HG02763 (cell line): ENCODE results near the gene EIF2B2.
"Not testable (repeated sequence)": the region's sequence is repeated elsewhere in the genome, so short reads cannot be mapped to it uniquely, and the experiment has no call there.

ENCODE experiments used
- ATAC-seq: cut with Tn5 transposase; IDR thresholded peaks from one replicate; pipeline ENCODE4 v1.9.1; 2021; ENCODE audit warnings: mild to moderate bottlenecking, moderate library complexity; ENCODE audit not compliant: unreplicated experiment

EIF2B2 gene

DNA sequence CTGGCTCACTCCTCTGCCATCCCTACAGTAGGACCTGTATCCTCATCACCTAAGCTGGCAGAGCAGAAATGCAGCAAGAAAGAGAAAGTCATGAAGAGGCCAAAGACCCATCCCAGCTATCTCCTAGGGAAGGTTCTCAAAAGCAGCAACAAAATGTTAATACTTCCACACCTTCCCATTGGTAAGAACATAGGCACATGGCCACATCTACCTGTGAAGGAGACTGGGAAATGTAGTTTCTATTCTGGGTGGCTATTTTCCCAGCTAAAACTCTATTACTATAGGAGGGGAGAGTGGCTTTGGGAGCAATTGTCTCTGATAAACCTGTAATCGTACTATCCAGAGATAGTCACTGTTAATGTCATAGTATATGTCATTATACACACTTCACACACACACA is 13.7 kb upstream of the EIF2B2 start:
- no peak for ATAC-seq

DNA sequence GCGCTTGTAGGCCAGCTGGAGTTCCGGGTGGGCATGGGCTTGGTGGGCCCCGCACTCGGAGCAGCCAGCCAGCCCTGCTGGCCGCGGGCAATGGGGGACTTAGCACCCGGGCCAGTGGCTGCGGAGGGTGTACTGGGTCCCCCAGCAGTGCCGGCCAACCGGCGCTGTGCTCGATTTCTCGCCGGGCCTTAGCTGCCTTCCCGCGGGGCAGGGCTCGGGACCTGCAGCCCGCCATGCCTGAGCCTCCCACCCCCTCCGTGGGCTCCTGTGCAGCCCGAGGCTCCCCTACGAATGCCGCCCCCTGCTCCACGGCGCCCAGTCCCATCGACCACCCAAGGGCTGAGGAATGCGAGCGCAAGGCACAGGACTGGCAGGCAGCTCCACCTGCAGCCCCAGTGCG is 8.5 kb upstream of the EIF2B2 start:
- not testable (repeated sequence) for ATAC-seq

GRCh38 chr14:74995781-74996180 is 6.9 kb upstream of the EIF2B2 start:
- not testable (repeated sequence) for ATAC-seq

- no peak for ATAC-seq
Observed at GRCh38 chr14:75001261-75001660, 1.5 kb upstream of the EIF2B2 start.

GRCh38 chr14:75001899-75002298 is 822 bp upstream of the EIF2B2 start:
- no peak for ATAC-seq

GRCh38 chr14:75003250-75004027 is 718 bp downstream of the EIF2B2 start:
- no peak for ATAC-seq

DNA sequence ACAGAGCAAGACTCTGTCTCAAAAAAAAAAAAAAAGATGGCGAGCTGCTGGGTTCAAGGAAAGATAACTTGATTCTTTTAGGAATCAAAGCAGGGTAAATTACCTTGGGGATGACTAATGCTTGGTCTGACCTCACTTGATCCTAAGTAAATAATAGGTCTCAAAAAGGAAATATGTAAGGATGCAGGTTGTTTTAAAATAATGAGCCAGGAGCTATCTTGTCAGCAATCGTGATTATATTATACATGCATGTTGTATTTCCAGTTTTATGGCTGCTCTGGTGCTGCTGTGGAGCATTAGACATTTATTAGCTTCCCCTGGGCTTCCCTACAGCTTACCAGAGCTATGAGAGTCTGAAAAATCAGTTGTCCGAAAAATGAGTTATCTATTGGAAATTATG is 2.6 kb downstream of the EIF2B2 start:
- no peak for ATAC-seq

GRCh38 chr14:75009176-75009575 is 6.5 kb downstream of the EIF2B2 start:
- ATAC-seq, result no peak

DNA sequence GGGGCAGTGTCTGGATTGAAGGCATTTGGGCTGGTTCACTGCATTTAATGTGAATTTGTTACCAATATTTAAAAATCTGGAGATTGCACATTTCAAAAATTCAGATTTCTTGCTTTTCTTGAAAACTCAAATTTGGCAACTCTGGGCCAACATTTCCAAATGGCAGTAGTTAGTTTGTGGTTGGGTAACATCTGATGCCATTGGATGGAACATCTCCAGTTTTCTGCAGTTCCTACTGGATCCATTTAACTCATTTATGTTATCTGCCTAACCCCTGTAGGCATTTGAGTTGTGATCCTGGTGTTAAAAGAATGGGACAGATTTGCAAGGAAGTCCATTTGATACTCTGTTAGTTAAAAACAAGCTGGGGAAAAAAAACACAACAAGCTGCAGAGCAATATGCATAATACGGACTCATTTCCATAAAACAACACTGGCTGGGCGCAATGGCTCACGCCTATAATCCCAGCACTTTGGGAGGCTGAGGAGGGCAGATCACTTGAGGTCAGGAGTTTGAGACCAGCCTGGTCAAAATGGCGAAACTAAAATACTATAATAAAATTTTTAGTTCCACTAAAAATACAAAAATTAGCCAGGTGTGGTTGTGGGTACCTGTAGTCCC is 7.9 kb downstream of the EIF2B2 start:
- ATAC-seq, result no peak

- ATAC-seq, result no peak
Observed at GRCh38 chr14:75011356-75011994, 8.8 kb downstream of the EIF2B2 start.

DNA sequence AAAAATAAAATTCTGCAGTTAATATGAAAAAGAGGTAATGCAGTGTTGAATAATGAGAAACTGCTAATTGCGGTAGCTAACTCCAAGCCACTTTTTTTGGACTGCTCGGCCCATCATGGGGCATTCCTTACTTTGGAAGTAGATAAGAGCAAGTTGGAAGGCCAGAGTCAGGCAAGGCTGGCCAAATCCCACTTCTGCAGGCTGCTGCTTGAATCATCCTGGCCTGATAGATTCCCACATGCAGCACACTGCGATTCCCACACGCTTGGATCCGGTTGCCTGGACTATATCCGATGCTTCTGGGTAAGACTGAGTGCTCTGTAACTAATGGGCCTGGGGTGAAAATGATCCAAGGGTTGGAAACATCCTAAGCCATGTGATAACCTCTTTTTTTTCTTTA is 10.6 kb downstream of the EIF2B2 start:
- no peak for ATAC-seq

DNA sequence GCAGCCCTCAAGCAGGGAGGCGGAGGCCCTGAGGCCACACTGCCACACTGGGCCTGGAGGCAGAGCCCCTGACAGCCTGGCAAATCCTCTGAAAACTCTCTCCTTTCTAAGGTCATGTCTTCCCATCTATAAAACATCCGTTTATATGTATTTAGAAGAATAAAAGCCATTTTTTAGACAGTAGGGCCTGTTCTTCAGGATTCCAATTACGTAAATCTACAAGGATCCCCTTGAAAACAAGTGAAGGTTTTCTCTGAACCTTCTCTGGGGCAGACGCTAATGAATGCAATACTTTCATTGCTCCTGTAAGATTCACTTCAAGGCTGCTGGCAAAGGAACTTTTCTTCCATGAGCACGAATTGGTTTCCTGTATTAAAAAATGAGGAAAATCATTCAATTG is 12.8 kb downstream of the EIF2B2 start:
- no peak for ATAC-seq

DNA sequence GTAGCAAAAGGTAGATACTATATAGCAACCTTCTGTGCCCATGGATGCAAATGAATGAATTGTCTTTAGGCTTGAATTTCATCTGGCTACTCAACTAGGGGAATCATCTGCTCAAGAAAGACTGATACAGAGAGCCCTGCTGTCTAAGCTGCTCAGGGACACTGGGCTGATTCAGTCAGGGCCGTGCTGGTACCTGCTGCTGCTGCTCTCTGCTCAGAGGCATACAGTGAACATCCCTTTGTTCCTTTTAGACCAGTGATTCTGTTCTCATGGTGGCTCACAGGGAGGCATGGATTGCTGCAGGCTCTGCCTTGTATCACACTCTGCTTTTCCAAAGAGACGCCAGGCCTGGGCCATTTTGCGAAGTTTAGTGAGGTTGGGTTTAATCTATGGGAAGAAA is 14.1 kb downstream of the EIF2B2 start:
- no peak for ATAC-seq

- no peak for ATAC-seq
Observed at GRCh38 chr14:75018694-75019093, 16.0 kb downstream of the EIF2B2 start.

DNA sequence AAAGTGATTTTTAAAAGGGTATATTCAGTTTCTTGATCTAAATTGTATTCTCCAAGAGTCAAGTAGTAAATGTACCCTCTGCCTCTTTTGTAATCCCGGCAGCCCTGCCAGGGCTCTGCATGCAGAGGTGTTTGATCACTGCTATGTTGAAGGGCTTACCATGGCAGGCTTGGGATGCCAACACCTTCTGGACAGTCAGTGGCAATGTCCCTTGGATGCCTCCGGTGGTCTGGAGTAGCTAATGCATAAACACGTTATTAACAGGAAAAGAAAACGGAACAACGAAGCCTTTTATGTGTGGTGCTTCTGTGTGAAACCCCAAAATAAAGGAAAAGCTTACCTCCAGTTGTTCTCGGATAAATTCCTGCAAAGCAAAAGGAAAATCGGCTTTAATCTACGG is 19.9 kb downstream of the EIF2B2 start:
- no peak for ATAC-seq

GRCh38 chr14:75023108-75023507 is 20.4 kb downstream of the EIF2B2 start:
- no peak for ATAC-seq

DNA sequence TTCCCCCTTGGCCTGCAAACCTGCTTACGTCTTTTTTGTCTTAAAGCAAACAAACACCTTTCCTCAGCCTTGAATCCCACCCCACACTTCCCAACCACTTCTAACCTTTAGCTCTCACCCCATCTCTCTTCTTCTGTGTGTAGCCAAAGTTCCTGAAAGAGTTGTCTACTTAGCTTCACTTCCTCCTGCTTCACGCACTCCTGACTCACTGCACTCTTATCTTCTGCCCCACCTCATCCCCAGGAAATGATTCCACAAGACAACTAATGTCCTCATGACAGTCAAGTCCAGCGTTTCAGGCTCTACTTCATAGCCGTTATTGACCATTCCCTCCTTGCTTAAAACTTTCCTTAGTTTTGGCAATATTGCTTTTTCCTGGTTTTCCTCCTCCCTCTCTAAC is 22.4 kb downstream of the EIF2B2 start:
- ATAC-seq, result no peak

GRCh38 chr14:75025876-75026275 is 23.2 kb downstream of the EIF2B2 start:
- no peak for ATAC-seq

DNA sequence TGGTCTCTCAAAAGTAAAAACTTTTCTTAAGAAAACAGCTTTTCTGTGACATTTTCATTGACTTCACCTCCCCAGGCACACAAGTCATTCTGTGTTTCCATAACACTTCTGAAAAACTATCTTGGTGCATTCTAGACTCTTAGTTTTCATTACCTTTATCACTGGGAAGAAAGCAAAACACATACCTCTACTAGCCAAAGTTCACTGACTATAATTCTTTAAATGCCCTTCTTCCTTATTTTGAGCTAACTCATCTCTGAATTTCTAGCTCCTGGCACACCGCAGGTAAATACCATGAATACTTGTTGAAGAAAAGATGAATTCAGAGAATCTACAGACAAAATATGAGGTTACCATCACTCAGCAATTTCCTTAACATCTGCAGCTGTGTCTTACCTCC is 27.4 kb downstream of the EIF2B2 start:
- no peak for ATAC-seq

GRCh38 chr14:75032939-75033338 is 30.2 kb downstream of the EIF2B2 start:
- ATAC-seq, result no peak

GRCh38 chr14:75040507-75040906 is 37.8 kb downstream of the EIF2B2 start:
- ATAC-seq, result no peak

DNA sequence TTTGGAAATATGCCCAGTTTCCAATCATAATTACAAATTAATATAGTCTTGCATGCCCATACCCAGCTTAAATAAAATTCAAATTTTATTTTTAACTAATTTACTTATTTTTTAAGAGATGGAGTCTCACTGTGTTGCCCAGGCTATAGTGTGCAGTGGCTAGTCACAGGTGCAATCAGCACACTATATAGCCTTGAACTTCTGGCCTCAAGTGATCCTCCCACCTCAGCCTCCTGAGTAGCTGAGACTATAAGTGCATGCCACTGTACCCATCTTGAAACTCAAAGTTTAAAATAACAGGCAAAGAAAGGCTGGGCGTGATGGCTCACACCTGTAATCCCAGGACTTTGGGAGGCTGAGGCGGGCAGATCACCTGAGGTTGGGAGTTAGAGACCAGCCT is 38.2 kb downstream of the EIF2B2 start:
- ATAC-seq, result no peak
